ENCODE data around the gene FHAD1. TPM values are rescaled to one million over a fixed set of nuclear protein-coding genes. Genes with fewer than 3 reads are reported as not detected.

Gene FHAD1
- total and polyA plus RNA-seq, 10 of the 15 experiments (the other 5 are each of a cell fraction or from before 2014, with no cell fraction given): 0.09 to 1.0 (median 0.32) TPM; not detected in 2

- TF ChIP-seq CTCF (IDR thresholded peaks at IDR 0.05 in 2 of 3, conservative IDR thresholded peaks at IDR 0.05 in 1 of 3; ENCODE audit: control insufficient read depth in 2 of 3, extremely low read depth in 1 of 3, insufficient read depth in 1 of 3, low read depth in 3 of 3, low read length in 3 of 3): no peak
Observed at GRCh38 chr1:15337656-15338402, 90.8 kb downstream of the FHAD1 start (continued).

GRCh38 chr1:15339570-15339969 is 92.5 kb downstream of the FHAD1 start:
- SMC1A ChIA-PET (ENCODE audit: uncharacterized antibody, unreplicated experiment): interaction anchor here (2.3 kb wide), 1 partner anchor 16 kb away, joined by 5 read pairs; no protein-coding TSS in a partner anchor
- FAIRE-seq (no peak), ATAC-seq (no peak), DNase-seq (ENCODE audit: low read depth, low spot score) (no peak)
- WGBS (ENCODE audit: insufficient coverage, insufficient replicate concordance, low lambda C conversion rate, missing lambda C conversion rate): 43% methylated on average over 4 of the region's 4 CpGs
- CTCF ChIA-PET: interaction anchor here (0.8 to 1.5 kb wide), 3 partner anchors 16 to 93 kb away, joined by 3 to 5 read pairs (median 3); no protein-coding TSS in a partner anchor
- TF ChIP-seq MXI1 (IDR thresholded peaks at IDR 0.05; ENCODE audit: low read depth, low read length) (no peak), YBX1 (IDR thresholded peaks at IDR 0.05) (no peak), ETV6 (conservative IDR thresholded peaks at IDR 0.05 in 1 of 2, IDR thresholded peaks at IDR 0.05 in 1 of 2; ENCODE audit: borderline replicate concordance in 1 of 2, low read depth in 1 of 2) (no peak)
- RAD21 ChIA-PET (ENCODE audit: unreplicated experiment): no interaction called here
- no peak overlapping the region for H3K4me3 ChIP-seq
- no peak overlapping the region for H3K9ac ChIP-seq (ENCODE audit: control insufficient read depth, insufficient read depth, low read length)
- no peaks in the 10 kb centered on the region for H3K79me2 ChIP-seq (ENCODE audit: control insufficient read depth, insufficient read depth, low read length)
- H3K4me1 ChIP-seq (ENCODE audit: control insufficient read depth, insufficient read depth, low read length): 0 out of 2 replicates have a peak, but pooled peaks cover 3% of the 10 kb centered on the region
- intact Hi-C loops (cut with micrococcal nuclease; ENCODE audit: unreplicated experiment) (no loop called here), in situ Hi-C loops (cut with MboI) (no loop called here)
- POLR2A ChIA-PET: no interaction called here
- no peaks in the 10 kb centered on the region for H3K36me3 ChIP-seq (ENCODE audit: control insufficient read depth in 2 of 2, insufficient read depth in 2 of 2, low read length in 1 of 2)
- H3K9me3 ChIP-seq (replicated peaks; ENCODE audit: control insufficient read depth, insufficient read depth, low read length): no peaks in the 10 kb centered on the region; the same call in 2 of the 3 replicates
- no peaks in the 10 kb centered on the region for H4K20me1 ChIP-seq (ENCODE audit: control insufficient read depth, insufficient read depth)
- H2AFZ ChIP-seq (ENCODE audit: control insufficient read depth, low read depth, low read length): no peak overlapping the region
- no peak overlapping the region for H3K27ac ChIP-seq (ENCODE audit: control insufficient read depth, insufficient read depth)
- no peak overlapping the region for H3K4me2 ChIP-seq (ENCODE audit: control insufficient read depth, insufficient read depth)
- no peaks in the 10 kb centered on the region for H3K27me3 ChIP-seq (replicated peaks in 1 of 2; ENCODE audit: control insufficient read depth in 2 of 2, insufficient read depth in 2 of 2, low read length in 1 of 2)
- no TSS peak for BruUV-seq (replicated peaks)
